GM12878 (cell line): Measurements from ENCODE around the gene ADAMTS14. TPM values are rescaled to one million over a fixed set of nuclear protein-coding genes. Genes with fewer than 3 reads are reported as not detected.

Source experiments
- ATAC-seq: fragments of 200-7000 bp; cut with Tn5 transposase; 3 replicates; pipeline ENCODE4 v1.9.1; 2020; ENCODE audit warnings: mild to moderate bottlenecking, moderate library complexity
- BruUV-seq: library from RNA; stranded (reverse); fragments of 400-500 nt; replicated peaks from 2 replicates; lab custom pipeline; 2021; lab: Mats Ljungman, UMichigan
- CTCF ChIA-PET: fragments of 300-600 bp; sonication (Branson Sonifier 250); formaldehyde crosslinking; extraction: SDS; loops from one replicate; lab custom pipeline; 2021; ENCODE audit warnings: inconsistent platforms; lab: Yijun Ruan, JAX
- POLR2A ChIA-PET: fragments of 350-600 bp; formaldehyde crosslinking; extraction: SDS; loops from one replicate; lab custom pipeline; 2021; ENCODE audit warnings: inconsistent platforms; lab: Charles Lee
- RAD21 ChIA-PET: fragments of 300-600 bp; sonication (Branson Sonifier 250); formaldehyde crosslinking; loops from one replicate; lab custom pipeline; 2023; ENCODE audit warnings: antibody characterized with exemption; ENCODE audit not compliant: unreplicated experiment; lab: Charles Lee
- SMC1A ChIA-PET: fragments of 300-600 bp; sonication (Branson Sonifier 250); formaldehyde crosslinking; loops from one replicate; lab custom pipeline; 2023; ENCODE audit not compliant: unreplicated experiment, uncharacterized antibody; lab: Charles Lee
- DNase-seq: peaks from one replicate; pipeline ENCODE4 v3.0.0-alpha.2; 2011; ENCODE audit warnings: low read depth, low spot score
- FAIRE-seq: peaks from 3 replicates; lab custom pipeline; 2011; peaks lifted over from hg19 to GRCh38; lab: Jason Lieb, UNC
- H2AFZ ChIP-seq: 2 replicates; pipeline ENCODE4 v1.6.0; 2011; ENCODE audit warnings: low read depth, low read length, control low read depth; ENCODE audit not compliant: control insufficient read depth
- H3K27ac ChIP-seq: 2 replicates; pipeline ENCODE4 v1.5.1; 2011; ENCODE audit warnings: control low read depth; ENCODE audit not compliant: control insufficient read depth, insufficient read depth
- H3K27me3 ChIP-seq, 2 experiments: replicated peaks in 1 of 2; 2 replicates each; pipeline versions ENCODE4 v1.6.0 to v1.6.1; 2011; ENCODE audit warnings: low read length in 1 of 2; ENCODE audit not compliant: control insufficient read depth in 2 of 2, insufficient read depth in 2 of 2
- H3K36me3 ChIP-seq, 2 experiments: 2 replicates each; pipeline ENCODE4 v1.5.1; 2011; ENCODE audit warnings: low read length in 1 of 2; ENCODE audit not compliant: control insufficient read depth in 2 of 2, insufficient read depth in 2 of 2
- H3K4me1 ChIP-seq: 2 replicates; pipeline ENCODE4 v1.6.1; 2011; ENCODE audit warnings: mild to moderate bottlenecking, low read length, moderate library complexity, mixed read lengths; ENCODE audit not compliant: control insufficient read depth, insufficient read depth
- H3K4me2 ChIP-seq: 2 replicates; pipeline ENCODE4 v1.6.0; 2011; ENCODE audit warnings: control low read depth; ENCODE audit not compliant: control insufficient read depth, insufficient read depth
- H3K4me3 ChIP-seq: fragments of 200-600 bp; sonication (generic); 2 replicates; pipeline ENCODE4 v1.5.1; 2016
- H3K79me2 ChIP-seq: 2 replicates; pipeline ENCODE4 v1.6.0; 2011; ENCODE audit warnings: low read length; ENCODE audit not compliant: control insufficient read depth, insufficient read depth
- H3K9ac ChIP-seq: 2 replicates; pipeline ENCODE4 v1.8.0; 2011; ENCODE audit warnings: low read length, control low read depth, mixed read lengths; ENCODE audit not compliant: control insufficient read depth, insufficient read depth
- H3K9me3 ChIP-seq: replicated peaks from 3 replicates; pipeline ENCODE4 v1.5.1; 2011; ENCODE audit warnings: mild to moderate bottlenecking, low read length; ENCODE audit not compliant: control insufficient read depth, insufficient read depth
- H4K20me1 ChIP-seq: 2 replicates; pipeline ENCODE4 v1.6.0; 2011; ENCODE audit not compliant: control insufficient read depth, insufficient read depth
- EED ChIP-seq: sonication (generic); IDR thresholded peaks from 2 replicates; pipeline ENCODE4 v1.6.1; 2016; ENCODE audit warnings: antibody characterized with exemption, low read depth
- NFIC ChIP-seq: IDR thresholded peaks from 2 replicates; pipeline ENCODE4 v1.6.1; 2012; ENCODE audit warnings: low read depth, mild to moderate bottlenecking, inconsistent platforms, low read length, moderate library complexity
- WGBS: methylation state at CpG from one replicate; pipeline ENCODE4 v1.1.6; 2016; ENCODE audit warnings: low lambda C conversion rate; ENCODE audit not compliant: insufficient replicate concordance, insufficient coverage; ENCODE audit errors: missing lambda C conversion rate; 5-methylcytosine and 5-hydroxymethylcytosine counted together
- in situ Hi-C: fragments of 300-500 bp; cut with MboI; formaldehyde crosslinking; loops from 9 replicates; pipeline ENCODE4 v1.14.3; 2018; ENCODE audit warnings: mixed read lengths
- intact Hi-C: fragments of 100-400 bp; cut with micrococcal nuclease; formaldehyde crosslinking; loops from one replicate; pipeline ENCODE4 v1.14.2; 2022; ENCODE audit not compliant: unreplicated experiment
- polyA plus RNA-seq, 11 experiments: library from polyadenylated mRNA; depleted of rRNA in 4 of 11; unstranded in 6 of 11; stranded (reverse) in 5 of 11; fragments of >200 nt; fragmentation: Nextera tagmentation in 4 of 11; fragmentation: Illumina TruSeq in 1 of 11; extraction: Ambion mirVana in 4 of 11; extraction: Trizol in 1 of 11; gene quantifications; 1 replicate in 1 of 11; 2 replicates in 10 of 11; pipeline versions ENCODE4 v1.2.1 to v1.2.3, GENCODE V29; 2011 to 2016; ENCODE audit warnings: inconsistent platforms in 2 of 11, missing spikeins in 2 of 11, low read depth in 1 of 11
- total RNA-seq, 4 experiments: library from RNA; depleted of rRNA in 3 of 4; stranded (reverse); fragments of >200 nt in 3 of 4; fragmentation: Illumina TruSeq in 1 of 4; extraction: Trizol in 1 of 4; gene quantifications; 2 replicates each; pipeline versions ENCODE4 v1.2.1 to v1.2.3, GENCODE V29; 2013 to 2021
- TF ChIP-seq, protein P1 (sequence below): fragments of 450-650 bp; IDR thresholded peaks from 2 replicates; pipeline ENCODE4 v1.6.1; 2017; ENCODE audit warnings: mild to moderate bottlenecking, moderate library complexity
- TF ChIP-seq, protein P2 (sequence below): fragments of 450-650 bp; IDR thresholded peaks from 2 replicates; pipeline ENCODE4 v1.6.1; 2017; ENCODE audit warnings: mild to moderate bottlenecking, moderate library complexity

Gene ADAMTS14
- total and polyA plus RNA-seq, 10 of the 15 experiments (the other 5 are each of a cell fraction or from before 2014, with no cell fraction given), result 0.03 to 0.05 TPM; not detected in 8

DNA sequence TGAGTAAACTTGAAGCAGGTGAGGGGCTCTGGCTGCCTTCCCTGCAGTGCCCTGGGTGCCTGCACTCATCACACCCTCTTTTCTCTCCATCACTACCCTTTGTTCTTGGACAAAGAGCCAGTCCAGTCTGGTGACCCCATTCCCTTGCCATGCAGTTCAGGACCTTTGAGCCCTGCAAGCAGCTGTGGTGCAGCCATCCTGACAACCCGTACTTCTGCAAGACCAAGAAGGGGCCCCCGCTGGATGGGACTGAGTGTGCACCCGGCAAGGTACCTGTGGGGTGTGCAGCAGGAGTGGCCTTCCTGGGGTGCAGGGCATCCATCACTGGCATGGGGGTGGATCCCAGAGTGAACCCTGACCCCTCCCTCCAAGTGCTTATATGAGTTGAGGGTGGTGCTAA lies 64.2 kb downstream of the ADAMTS14 start:
- no peak overlapping the region for H3K27ac ChIP-seq
- RAD21 ChIA-PET, result no interaction called here
- no peaks in the 10 kb centered on the region; a peak in 1 of 4 replicates for H3K27me3 ChIP-seq
- no peak overlapping the region for H2AFZ ChIP-seq
- ATAC-seq, result no peak
- no peaks in the 10 kb centered on the region for H3K9me3 ChIP-seq
- no peak overlapping the region for H3K4me3 ChIP-seq
- DNase-seq, result no peak
- SMC1A ChIA-PET, result no interaction called here
- WGBS, result 51% methylated on average over 3 of the region's 3 CpGs
- intact Hi-C loops, result no loop called here
- no peak for TF ChIP-seq EED
- no peak for TF ChIP-seq NFIC
- TF ChIP-seq, protein P1, sequence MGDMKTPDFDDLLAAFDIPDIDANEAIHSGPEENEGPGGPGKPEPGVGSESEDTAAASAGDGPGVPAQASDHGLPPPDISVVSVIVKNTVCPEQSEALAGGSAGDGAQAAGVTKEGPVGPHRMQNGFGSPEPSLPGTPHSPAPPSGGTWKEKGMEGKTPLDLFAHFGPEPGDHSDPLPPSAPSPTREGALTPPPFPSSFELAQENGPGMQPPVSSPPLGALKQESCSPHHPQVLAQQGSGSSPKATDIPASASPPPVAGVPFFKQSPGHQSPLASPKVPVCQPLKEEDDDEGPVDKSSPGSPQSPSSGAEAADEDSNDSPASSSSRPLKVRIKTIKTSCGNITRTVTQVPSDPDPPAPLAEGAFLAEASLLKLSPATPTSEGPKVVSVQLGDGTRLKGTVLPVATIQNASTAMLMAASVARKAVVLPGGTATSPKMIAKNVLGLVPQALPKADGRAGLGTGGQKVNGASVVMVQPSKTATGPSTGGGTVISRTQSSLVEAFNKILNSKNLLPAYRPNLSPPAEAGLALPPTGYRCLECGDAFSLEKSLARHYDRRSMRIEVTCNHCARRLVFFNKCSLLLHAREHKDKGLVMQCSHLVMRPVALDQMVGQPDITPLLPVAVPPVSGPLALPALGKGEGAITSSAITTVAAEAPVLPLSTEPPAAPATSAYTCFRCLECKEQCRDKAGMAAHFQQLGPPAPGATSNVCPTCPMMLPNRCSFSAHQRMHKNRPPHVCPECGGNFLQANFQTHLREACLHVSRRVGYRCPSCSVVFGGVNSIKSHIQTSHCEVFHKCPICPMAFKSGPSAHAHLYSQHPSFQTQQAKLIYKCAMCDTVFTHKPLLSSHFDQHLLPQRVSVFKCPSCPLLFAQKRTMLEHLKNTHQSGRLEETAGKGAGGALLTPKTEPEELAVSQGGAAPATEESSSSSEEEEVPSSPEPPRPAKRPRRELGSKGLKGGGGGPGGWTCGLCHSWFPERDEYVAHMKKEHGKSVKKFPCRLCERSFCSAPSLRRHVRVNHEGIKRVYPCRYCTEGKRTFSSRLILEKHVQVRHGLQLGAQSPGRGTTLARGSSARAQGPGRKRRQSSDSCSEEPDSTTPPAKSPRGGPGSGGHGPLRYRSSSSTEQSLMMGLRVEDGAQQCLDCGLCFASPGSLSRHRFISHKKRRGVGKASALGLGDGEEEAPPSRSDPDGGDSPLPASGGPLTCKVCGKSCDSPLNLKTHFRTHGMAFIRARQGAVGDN, result no peak
- TF ChIP-seq, protein P2, sequence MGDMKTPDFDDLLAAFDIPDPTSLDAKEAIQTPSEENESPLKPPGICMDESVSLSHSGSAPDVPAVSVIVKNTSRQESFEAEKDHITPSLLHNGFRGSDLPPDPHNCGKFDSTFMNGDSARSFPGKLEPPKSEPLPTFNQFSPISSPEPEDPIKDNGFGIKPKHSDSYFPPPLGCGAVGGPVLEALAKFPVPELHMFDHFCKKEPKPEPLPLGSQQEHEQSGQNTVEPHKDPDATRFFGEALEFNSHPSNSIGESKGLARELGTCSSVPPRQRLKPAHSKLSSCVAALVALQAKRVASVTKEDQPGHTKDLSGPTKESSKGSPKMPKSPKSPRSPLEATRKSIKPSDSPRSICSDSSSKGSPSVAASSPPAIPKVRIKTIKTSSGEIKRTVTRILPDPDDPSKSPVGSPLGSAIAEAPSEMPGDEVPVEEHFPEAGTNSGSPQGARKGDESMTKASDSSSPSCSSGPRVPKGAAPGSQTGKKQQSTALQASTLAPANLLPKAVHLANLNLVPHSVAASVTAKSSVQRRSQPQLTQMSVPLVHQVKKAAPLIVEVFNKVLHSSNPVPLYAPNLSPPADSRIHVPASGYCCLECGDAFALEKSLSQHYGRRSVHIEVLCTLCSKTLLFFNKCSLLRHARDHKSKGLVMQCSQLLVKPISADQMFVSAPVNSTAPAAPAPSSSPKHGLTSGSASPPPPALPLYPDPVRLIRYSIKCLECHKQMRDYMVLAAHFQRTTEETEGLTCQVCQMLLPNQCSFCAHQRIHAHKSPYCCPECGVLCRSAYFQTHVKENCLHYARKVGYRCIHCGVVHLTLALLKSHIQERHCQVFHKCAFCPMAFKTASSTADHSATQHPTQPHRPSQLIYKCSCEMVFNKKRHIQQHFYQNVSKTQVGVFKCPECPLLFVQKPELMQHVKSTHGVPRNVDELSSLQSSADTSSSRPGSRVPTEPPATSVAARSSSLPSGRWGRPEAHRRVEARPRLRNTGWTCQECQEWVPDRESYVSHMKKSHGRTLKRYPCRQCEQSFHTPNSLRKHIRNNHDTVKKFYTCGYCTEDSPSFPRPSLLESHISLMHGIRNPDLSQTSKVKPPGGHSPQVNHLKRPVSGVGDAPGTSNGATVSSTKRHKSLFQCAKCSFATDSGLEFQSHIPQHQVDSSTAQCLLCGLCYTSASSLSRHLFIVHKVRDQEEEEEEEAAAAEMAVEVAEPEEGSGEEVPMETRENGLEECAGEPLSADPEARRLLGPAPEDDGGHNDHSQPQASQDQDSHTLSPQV, result no peak
- TF ChIP-seq, all 136 proteins: peak for 0
- Histone ChIP-seq H3K36me3 (no peaks in the 10 kb centered on the region), H3K4me1 (no peaks in the 10 kb centered on the region), H3K9ac (no peak overlapping the region), H3K4me2 (no peak overlapping the region), H4K20me1 (no peaks in the 10 kb centered on the region), H3K79me2 (no peaks in the 10 kb centered on the region)
- FAIRE-seq, result no peak
- ChIA-PET CTCF (no interaction called here), POLR2A (no interaction called here)
- in situ Hi-C loops, result no loop called here
- BruUV-seq, result no TSS peak
